HuH-7 (cell line): ENCODE measurements around the gene PDCD11.

Experiments used
- DNase-seq: peaks from one replicate; pipeline ENCODE4 v3.0.0; 2011; ENCODE audit warnings: low spot score

The PDCD11 gene

DNA sequence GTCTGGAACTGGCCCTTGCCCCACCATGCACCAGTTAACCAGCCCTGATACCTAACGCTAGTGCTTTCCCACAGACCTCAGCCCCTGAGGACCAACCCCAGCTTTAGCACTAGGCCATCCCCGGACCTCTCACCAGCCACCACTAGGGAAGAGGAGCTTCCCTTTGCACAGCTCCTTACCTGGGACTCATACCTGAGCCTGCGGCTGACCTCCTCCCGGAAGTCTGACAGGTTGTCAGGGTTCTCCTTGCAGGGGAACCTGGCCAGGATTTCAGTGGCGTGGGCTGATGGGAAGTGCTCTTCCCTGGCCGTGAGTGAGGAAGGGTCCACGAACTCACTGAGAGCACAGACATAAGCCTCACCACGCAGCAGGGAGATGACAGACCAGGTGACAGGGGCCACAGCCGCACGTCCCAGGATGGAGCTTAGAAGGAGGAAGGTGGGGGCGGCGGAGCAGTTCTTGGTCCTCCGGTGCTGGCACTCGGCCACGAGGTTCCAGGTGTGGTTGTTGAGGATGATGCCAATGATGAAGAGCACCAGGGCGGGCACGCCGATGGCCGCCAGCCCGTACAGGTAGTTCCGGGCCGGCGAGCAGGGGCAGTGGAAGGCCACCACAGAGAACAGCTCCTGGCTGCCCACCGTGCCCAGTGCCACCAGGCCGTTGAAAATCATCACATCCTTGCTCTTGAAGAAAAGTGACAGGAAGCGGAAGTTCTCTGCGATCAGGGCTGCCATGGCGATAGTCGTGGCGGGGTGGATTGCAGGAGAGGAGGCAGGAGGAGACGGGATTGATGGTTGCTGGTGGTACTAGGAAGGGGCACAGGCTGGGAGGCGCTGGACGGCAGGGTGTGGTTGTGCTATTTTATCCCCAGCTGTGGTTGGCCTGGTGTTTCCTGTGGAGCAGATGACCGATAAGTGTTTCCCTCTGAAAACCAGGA lies 53.0 kb downstream of the PDCD11 start:
- no peak for DNase-seq

DNA sequence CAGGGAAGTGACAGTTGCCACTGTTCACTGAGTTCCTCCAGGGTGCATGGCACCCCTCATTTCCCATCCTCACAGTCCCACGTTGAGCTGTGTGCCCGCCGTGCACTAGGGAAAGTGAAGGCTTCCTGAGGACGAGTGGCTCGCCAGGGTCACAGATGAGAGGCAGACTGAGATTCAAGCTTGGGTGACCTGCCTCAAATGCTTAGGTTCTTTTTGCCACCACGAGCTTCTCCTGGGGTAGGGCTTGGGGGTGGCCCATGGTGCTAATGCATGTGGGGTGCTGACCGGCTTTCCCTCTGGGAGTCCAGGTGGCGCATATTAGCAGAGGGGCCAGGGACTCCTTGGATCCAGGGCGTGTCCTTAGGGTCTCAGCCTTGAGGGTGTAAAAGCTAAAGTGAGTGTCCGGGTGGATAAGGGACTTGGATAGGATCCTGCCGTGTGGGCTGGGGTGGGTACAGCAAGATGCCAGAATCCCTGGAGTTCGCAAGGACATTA lies 53.8 kb downstream of the PDCD11 start:
- DNase-seq, result no peak

DNA sequence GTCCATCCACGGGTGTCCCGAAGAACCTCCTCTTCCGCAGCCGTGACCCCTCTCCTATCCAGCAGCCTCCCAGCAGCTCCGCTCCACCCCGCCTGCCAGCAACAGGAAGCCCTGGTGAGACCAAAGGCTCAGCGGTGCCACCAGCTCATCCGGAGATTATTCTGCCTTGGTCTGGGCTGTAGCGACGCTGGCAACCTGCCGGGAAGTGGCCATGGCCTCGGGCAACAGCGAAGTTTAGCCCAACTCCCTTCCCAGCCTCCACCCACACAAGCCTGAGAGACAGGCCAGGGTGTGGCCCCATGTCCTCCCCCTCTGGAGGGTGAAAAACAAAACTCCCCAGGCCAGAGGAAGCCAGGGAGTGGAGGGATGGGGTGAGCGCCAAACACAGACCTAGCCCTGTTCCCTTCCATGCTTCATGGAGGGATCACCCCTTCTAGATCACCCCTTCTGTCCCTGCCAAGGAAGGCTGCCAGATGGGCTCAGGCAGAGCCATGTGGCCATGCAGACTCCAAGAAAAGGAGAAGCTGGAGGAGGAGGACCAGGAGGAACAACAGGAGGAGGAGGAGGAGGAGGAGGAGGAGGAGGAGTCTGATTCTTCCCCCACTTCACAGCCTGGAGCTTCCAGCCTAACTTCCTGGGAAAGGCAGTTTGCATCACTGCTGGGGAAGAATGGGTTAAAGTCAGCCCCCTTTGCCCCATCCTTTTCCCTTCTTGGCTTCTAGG lies 54.8 kb downstream of the PDCD11 start:
- no peak for DNase-seq

DNA sequence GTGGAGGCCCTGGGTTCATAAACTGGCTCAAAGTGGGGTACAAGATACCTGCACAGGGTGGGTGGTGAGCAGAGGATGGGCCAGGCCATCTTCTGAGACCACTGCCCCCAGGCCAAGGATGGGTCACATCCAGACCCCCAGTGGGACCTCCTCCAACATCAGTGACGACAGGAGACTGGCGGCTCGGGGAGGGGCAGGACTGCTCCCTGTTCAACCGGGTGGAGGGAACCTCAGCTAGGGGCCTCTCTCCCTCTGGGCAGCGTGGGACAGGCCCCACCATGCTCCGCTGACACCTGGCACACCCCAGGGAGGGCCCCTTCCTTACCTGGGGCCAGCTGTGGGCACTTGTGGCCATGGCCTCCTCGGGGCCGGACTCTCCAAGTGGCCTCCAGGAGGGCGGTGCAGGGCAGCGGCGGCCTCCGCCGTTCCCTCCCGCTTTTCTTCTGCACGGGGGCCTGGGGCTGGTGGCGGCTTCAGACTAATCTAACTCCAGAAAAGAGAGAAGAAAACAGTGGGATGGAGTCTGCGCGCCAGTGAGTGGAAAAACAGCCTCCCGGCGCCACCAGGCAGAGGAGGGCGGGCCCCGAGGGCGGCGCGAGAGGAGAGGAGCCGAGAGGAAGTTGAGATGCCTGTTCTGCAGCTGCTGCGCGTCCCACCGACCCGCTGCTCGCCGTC lies 55.5 kb downstream of the PDCD11 start, which contains the start of gene CALHM2:
CALHM2 (minus strand) TSS at position 540 of the 675 bp plus-strand sequence. CDS start 2,429 bp downstream, outside the sequence.
- DNase-seq, result no peak

DNA sequence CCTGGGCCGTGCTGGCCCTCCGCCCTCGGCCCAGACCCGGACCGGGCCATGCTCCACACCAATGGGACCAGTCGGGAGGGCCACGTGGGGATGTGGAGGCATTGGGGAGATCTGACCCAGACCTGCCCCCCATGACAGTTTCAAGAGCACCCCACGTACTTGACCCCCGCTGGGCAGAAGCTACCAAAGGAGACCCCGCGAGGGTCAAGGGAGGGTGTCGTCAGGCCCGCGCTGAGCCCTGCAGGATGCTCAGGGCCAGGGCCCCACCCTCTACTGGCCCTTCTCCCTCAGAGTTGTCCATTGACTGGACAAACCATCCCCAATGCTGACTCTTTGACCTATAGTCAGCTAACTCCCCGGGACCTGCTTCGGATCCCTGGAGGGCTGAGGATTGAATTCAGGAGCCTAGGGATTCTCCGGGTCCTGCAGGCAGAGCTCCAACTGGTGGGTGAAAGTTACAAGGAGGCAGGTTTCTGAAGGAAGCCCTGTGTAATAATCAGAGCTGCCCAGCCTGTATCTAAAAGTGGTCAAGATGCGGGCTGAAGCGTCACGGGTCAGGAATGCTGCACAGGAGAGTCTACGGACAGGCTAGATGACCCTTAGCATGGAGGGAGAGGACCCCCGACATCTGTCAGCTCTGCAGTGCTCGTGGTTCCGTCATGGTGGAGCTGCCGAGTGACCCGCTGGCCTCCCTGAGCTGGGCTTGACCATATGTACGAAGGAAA lies 56.2 kb downstream of the PDCD11 start:
- DNase-seq, result no peak

DNA sequence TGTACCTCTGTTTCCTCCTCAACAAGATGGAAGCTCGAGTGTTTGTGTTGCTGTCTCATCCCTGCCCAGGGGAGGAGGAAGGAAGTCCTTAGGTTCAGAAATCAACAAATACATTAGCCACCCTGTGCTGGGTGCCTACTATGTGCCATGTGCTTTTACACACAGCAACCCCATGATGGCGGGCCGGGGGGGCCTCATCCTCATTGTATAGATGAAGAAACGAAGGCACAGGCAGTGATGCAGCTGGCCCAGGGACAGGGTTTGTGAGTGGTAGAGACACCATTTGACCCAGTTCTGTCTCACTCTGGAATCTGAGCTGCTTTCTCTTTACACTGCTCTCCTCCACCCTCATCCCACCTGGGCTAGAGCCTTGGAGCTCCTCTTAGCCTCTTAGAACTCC lies 57.6 kb downstream of the PDCD11 start:
- DNase-seq, result no peak

DNA sequence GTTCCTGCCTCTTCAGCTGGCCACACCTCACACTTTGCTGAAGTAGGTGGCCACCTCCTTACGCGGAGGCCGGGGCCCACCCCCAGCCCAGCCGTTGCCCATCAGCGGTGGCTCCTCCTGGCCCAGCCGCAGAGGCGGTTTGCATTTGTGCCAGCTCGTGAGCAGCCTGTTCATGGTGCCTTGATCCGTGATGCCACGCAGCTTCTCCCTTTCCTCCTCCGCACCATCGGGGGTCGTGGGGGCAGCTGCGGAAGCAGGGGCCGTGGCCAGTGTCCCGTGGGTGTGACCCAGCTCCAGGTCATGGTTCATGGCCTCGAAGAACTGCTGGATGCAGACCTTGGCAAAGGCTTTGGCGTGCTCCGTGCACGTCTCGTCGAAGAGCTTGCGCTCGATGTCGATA lies 58.8 kb downstream of the PDCD11 start:
- DNase-seq, result no peak

DNA sequence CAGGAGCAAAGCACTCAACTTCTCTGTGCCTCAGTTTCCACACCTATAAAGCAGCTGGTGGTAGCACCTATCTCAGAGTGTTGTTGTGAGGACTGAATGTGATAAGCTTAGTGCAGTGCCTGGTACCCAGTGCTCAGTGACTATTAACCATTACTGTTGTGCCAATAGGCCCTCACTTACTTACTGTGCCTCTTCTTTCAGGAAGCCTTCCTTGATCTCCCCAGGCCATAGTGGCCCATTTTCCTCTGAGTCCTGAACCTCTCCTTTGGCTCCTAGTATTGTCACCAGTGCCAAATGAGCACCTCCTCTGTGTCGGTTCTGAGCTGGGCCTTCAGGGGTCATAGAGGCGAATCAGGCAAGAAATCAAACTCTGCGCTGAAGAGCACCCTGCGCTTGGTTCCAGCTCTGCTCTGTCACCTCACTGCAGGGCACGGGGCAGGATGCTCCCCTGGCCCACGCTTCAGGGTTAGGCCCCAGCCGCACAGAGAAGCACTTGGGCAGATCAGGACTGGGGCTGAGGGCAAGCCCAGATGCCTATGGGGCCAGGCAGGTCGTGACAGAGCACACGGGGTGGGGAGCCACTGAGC lies 59.7 kb downstream of the PDCD11 start:
- no peak for DNase-seq

DNA sequence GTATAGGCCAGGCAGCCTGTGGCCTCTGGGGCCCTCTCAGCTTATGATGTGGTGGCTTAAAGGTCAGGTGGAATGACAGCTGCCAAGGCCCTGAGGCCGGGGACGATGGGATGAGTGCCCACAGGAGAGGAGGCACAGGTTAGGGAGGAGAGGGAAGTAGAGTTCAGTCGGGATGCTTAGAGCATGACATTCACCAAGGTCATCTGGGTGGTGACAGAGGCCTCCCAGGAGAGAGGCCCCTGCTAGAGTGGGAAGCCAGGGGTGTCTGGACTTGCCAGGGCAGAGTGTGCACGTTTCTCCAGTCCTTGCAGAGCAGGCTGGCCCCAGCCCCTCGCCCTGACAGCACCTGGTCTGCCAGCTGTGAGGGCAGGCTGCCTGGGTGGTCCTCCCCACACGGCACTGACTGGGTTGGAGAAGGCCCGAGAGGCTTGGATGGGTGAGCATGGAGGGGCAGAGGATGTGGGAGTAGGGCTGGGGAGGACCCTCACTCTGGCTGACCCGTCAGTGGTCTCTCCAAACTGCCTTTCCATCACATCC lies 60.8 kb downstream of the PDCD11 start:
- no peak for DNase-seq

DNA sequence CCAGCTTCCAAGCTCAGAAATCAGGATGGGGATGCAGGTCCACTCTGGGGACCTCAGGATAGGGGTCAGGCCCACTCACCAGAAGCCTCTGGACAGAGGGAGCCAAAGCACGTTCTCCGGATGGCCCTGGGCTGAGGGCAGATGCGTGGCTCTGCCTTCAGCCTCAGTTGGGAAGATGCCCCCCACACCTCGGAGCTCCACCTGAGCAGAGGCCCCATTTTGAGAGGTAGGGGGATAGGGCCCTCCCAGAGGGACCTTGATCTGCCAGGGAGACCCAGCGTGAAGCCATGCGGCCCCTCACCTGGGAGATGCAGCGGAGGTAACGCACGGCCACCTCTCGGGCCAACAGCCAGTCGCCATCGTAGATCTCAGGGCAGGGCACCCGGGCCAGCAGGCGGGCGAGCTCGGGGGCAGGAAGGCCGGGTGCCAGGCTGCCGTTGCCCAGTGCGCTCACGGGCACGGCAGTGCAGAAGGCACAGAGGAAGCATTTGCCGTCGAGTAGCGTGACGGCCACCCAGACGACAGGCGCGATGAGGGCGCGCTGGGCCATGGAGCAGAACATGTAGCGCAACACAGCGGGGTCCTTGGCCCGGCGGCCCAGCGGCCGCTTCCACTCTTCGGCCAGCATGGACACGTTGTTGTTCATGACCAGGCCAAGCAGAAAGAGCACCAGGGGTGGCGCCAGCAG lies 61.6 kb downstream of the PDCD11 start:
- DNase-seq, result no peak

DNA sequence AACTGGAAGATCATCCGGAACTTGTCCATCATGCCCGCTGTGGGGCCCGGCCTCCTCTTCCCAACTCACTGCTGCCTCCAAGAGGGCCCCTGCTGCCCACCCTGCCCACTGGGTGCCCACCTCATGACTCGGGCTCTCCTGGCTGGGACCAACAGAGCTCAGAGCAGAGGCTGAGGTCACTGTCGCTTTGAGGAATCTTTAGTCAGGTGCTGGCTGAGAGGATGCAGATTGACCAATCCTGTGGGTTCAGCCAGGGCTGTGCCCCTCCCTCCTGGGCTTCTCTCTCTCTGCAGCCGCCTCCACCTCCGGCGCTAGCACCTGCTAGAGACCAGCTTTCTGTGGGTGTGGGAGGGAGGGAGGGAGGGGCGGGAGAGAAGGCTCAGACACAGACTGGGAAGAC lies 62.3 kb downstream of the PDCD11 start, which contains the start of gene CALHM1:
CALHM1 (minus strand) TSS at position 181 of the 400 bp plus-strand sequence; CDS start at position 32, 149 bp downstream.
- DNase-seq, result no peak

DNA sequence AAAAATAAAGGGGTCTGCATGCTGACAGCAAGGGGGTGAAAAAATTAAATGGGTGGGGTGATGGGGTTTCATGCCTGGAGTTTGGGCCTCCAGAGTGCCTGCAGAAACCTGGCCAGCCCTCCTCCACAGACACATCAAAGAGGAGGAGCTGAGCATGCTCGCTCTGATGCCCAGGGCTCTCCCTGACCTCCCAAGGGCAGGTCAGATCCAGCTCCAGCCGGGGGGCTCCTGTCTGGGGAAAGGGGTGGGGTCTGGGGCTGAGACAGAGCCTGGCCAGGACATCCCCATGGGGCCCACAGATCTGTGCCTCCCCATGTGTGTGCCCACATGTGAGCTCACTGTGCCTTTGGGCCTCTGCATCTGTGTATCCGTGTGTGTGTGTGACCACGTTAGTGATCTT lies 63.2 kb downstream of the PDCD11 start:
- no peak for DNase-seq

DNA sequence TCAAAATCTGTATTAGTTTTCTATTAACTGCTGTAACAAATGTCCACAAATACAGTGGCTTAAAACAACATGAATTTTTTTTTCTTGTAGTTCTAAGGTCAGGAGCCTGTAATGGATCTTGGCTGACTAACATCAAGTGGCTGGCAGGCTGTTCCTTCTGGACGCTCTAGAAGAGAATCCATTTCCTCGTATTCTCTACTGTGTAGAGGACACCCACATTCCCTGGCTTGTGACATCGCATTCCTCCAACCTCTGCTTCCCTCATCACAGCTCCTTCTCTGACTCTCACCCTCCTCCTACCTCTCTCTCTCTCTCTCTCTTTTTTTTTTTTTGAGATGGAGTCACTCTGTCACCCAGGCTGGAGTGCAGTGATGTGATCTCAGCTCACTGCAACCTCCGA lies 67.1 kb downstream of the PDCD11 start:
- no peak for DNase-seq

DNA sequence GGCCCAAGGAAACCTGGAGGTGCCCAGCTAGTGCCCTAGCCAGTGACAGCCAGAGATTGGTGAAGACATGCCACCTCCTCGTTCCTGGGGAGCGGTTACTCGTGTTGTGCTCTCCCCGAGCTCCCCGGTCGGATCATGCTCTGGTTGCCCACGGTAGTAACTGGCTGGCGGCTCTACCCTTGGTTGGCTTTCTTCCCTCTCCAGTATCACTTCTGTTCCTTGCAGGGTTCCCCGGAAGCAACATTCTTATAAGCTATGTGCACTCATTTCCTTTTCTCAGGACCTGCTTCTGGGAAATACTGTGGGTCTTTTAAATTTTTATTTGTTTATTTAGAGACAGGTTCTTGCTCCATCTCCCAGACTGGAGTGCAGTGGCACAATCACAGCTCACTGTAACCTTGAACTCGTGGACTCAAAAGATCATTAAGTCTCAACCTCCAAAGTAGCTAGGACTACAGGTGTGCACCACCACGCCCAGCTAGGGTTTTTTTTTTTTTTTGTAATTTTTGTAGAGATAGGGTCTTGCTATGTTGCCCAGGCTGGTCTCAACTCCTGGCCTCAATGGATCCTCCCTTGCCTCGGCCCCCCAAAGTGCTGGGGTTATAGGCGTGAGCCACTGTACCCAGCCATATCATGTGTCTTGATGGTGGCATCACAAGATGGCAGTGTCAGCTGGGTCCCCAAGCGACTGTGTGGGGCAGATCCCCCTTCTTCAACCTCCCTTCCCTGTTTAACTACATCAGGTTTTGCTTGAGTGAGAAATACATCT lies 69.2 kb downstream of the PDCD11 start:
- no peak for DNase-seq

DNA sequence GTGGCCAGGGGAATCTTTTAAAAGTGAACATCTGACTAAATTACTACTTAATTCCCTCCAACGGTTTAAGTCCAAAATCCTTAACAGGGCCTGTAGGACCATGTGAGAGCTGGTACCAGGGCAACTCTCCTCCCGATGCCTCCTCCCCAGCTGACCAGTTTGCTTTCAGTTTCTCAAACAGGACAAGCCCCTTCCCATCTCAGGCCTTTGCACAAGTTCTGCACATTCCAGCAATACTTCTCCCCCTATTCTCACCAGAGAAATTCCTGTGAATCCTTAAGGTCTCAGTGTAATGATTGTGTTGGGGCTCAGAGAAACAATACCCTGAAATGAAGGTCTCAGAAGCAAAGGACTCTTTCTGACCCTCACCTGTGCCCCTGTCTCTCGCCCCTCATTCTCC lies 70.3 kb downstream of the PDCD11 start:
- no peak for DNase-seq

DNA sequence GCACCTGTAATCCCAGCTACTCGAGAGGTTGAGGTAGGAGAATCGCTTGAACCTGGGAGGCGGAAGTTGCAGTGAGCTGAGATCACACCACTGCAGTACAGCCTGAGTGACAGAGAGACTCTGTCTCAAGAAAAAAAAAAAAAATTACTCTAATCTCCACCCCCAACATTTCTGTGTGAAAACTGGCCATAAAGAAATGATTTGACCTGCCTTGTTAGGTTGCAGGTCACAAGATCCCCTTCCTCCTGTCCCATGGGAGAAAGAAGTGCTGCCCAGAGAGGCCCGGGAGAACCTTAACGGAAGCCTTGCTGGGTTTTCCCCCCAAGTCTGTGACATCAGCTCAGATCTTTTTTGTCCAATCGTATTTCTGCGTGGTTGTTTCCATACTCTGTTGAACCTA lies 71.0 kb downstream of the PDCD11 start:
- DNase-seq, result no peak

DNA sequence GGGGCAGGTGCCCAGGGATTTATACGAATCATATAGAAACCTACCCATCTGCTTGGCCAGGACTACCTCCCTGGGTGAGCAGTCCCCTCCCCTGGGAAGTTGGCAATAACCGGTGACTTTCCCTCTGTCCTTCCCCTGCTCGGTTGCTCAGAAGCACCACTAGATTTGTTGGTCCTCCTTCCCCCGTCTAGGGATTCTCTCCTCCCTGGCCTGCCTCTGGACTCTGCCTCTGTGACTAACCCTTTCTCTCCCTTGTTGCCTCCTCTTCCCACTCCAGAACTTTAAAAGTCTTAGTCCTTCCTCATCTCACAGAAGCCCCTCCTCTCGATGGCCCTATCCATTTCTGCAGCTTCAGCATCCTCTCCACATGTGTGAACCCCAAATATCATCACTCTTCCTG lies 72.8 kb downstream of the PDCD11 start:
- DNase-seq, result no peak

DNA sequence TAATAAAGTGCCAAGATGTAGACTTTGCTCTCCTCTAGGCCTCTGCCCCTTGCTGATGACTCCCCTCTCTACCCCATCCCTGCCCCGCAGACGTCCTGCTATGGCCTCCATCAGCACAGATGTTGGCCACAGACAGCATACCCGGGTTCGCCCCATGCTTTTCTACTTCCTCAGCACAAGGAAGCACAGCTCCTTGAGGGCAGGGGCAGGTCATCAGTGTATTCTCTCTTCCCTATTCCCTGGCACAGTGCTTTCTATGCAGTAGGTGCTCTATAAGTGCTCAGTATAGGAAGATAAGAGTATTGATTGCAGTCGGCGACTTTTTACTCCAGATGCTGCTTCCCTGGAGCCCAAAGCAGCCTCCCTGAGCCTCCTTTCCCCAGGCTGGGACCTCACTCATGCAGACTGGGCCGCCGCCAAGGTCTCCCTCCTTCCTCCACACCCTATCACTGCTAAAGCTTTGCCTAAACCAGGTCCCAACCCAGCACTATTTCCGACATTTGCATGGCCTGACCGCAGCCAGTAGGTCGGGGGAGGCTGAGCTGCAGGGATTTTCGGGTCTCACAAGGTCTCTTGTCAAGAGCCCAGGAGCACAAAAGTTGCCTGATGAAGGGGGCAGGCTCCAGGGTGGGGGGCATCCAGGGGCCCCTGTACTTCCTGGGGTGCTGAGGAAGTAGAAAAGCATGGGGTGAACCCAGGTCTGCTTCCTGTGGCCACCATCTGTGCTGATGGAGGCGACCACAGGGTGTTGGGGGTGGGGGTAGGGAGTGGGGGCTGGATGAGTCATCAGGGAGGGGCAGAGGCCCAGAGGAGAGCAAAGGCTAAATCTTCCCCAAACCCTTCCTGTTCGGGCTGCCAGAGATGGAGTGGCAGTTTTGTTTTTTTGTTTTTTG lies 74.6 kb downstream of the PDCD11 start:
- no peak for DNase-seq

DNA sequence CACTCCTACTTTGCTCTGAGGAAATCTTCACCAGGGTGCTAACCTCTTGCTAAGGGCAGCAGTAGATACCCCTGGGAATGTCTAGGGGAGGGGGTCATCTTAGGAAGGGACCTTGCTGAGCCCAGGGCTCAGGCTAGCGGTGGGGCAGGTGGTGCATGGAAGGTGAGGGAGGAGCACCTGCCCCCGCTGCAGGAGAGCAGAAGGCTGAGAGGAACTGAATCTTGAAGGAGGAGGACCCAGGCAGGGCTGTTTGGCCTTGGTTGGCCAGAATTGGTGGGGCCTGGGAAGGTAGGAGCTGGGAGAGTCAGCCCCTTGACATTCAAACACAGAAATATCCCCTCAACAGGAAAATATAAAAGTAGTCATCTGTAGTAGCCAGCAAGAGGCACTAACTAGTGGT lies 75.6 kb downstream of the PDCD11 start:
- no peak for DNase-seq
